IPS-18a (cell line): ENCODE data around the gene NDUFS2.
"Not testable (repeated sequence)": the region's sequence is repeated elsewhere in the genome, so short reads cannot be mapped to it uniquely, and the experiment has no call there.

ENCODE experiments used
- H3K27ac ChIP-seq: one replicate; pipeline ENCODE4 v1.5.1; 2013; ENCODE audit warnings: low read length
- H3K27me3 ChIP-seq: one replicate; pipeline ENCODE4 v1.6.1; 2013; ENCODE audit warnings: mild to moderate bottlenecking, low read length; ENCODE audit not compliant: control insufficient read depth, insufficient read depth
- H3K36me3 ChIP-seq: one replicate; pipeline ENCODE4 v1.6.1; 2013; ENCODE audit warnings: low read depth, low read length; ENCODE audit not compliant: control insufficient read depth
- H3K4me1 ChIP-seq: one replicate; pipeline ENCODE4 v1.6.1; 2013; ENCODE audit warnings: low read depth, low read length; ENCODE audit not compliant: control insufficient read depth
- H3K4me3 ChIP-seq: one replicate; pipeline ENCODE4 v1.5.1; 2013; ENCODE audit warnings: low read length
- H3K9ac ChIP-seq: one replicate; pipeline ENCODE4 v1.6.1; 2013; ENCODE audit warnings: mild to moderate bottlenecking, low read length, moderate library complexity
- H3K9me3 ChIP-seq: one replicate; pipeline ENCODE4 v1.6.1; 2013; ENCODE audit warnings: low read depth, low read length; ENCODE audit not compliant: control insufficient read depth

NDUFS2 gene

GRCh38 chr1:161215076-161215475 is 12.9 kb downstream of the NDUFS2 start, which contains the start of gene FCER1G:
TSS of gene FCER1G (plus strand) at chr1:161215295. CDS start at chr1:161215322, 27 bp downstream.
- Histone ChIP-seq H3K27ac (no peak within 1 kb of the TSS), H3K36me3 (peaks cover 47% of the 10 kb centered on the region), H3K27me3 (no peaks in the 10 kb centered on the region), H3K9me3 (no peaks in the 10 kb centered on the region), H3K9ac (no peak within 1 kb of the TSS), H3K4me1 (peaks cover 14% of the 10 kb centered on the region), H3K4me3 (no peak within 1 kb of the TSS)

DNA sequence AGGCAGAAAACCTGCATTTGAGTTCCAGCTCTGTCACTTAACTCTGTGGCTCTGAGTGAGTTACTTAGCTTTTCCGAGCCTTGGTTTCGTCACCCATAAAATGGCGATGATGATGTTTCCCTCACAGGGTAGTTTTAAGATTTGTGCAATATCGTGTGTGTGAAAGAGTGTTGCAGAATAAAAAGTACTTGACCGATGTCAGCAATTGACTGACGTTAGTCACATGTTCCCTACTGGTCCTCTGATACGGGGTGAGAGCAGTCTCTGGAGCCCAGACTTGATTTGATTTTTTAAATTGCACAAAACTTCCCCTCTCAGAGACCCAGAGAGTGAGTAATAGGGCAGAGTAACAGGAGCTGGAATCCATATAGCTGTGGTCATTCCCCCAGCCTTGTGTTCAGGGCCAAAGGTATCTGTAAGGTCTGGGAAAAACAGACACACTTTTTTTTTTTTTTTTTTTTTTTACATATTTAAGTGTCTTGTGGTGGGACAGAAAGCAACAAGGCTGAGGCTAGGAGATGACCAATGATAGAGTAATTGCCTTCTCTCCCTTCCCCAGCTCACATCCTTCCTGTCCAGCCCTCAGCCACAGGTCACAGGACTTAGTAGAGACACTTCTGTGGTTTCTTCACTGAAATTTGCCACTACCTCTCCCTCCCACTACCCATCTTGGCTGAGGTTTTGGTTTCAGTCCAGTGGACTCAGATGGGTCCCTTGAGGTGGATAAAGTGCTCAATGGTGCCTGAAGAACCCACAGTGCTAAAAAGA is 15.0 kb downstream of the NDUFS2 start:
- H3K4me1 ChIP-seq, result peaks cover 13% of the 10 kb centered on the region
- H3K36me3 ChIP-seq, result peaks cover 28% of the 10 kb centered on the region
- no peak overlapping the region for H3K27ac ChIP-seq
- no peaks in the 10 kb centered on the region for H3K27me3 ChIP-seq
- H3K9ac ChIP-seq, result no peak overlapping the region
- no peak overlapping the region for H3K4me3 ChIP-seq
- H3K9me3 ChIP-seq, result no peaks in the 10 kb centered on the region

- Histone ChIP-seq H3K4me1 (peaks cover 13% of the 10 kb centered on the region), H3K4me3 (no peak overlapping the region), H3K9me3 (no peaks in the 10 kb centered on the region), H3K27me3 (no peaks in the 10 kb centered on the region), H3K36me3 (peaks cover 21% of the 10 kb centered on the region), H3K9ac (no peak overlapping the region), H3K27ac (no peak overlapping the region)
Measured at GRCh38 chr1:161217831-161218230, 15.7 kb downstream of the NDUFS2 start.

DNA sequence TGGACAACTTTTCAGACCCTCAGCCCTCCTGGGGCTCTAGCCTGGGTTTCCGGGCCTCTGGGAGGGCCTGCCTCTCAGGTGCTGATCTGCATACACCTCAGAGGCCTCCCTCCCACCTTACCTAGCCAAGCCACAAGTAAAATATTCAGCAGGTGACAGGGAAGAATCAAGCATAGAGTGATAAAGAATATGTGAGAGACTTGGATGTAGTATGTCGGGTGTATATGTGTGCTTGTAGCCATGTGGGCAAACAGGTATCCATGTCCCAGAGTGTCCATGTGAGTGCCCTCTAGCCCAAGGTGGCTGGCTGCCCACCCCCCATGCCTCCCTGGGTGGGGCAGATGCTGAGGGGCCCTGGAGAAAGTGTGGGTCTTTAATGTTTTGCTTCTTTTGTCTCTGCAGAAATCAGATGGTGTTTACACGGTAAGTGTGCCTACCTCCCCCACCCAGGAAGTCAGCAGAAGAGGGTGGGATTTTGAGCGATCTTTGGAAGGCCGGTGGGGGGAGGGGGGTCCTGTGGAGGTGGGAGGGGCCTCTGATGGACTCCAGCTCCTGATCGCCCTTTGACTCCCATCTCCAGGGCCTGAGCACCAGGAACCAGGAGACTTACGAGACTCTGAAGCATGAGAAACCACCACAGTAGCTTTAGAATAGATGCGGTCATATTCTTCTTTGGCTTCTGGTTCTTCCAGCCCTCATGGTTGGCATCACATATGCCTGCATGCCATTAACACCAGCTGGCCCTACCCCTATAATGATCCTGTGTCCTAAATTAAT is 16.3 kb downstream of the NDUFS2 start:
- Histone ChIP-seq H3K9ac (no peak overlapping the region), H3K36me3 (peaks cover 14% of the 10 kb centered on the region), H3K4me3 (no peak overlapping the region), H3K4me1 (peaks cover 13% of the 10 kb centered on the region), H3K9me3 (no peaks in the 10 kb centered on the region), H3K27me3 (no peaks in the 10 kb centered on the region), H3K27ac (no peak overlapping the region)

GRCh38 chr1:161219078-161219892 is 17.1 kb downstream of the NDUFS2 start:
- Histone ChIP-seq H3K9ac (no peak overlapping the region), H3K36me3 (peaks cover 6% of the 10 kb centered on the region), H3K27ac (no peak overlapping the region), H3K4me3 (no peak overlapping the region), H3K27me3 (no peaks in the 10 kb centered on the region), H3K9me3 (no peaks in the 10 kb centered on the region), H3K4me1 (peaks cover 13% of the 10 kb centered on the region)

- H3K36me3 ChIP-seq, result peaks cover 2% of the 10 kb centered on the region
- no peaks in the 10 kb centered on the region for H3K27me3 ChIP-seq
- H3K4me3 ChIP-seq, result no peak overlapping the region
- peaks cover 13% of the 10 kb centered on the region for H3K4me1 ChIP-seq
- H3K27ac ChIP-seq, result no peak overlapping the region
- no peak overlapping the region for H3K9ac ChIP-seq
- H3K9me3 ChIP-seq, result no peaks in the 10 kb centered on the region
Measured at GRCh38 chr1:161220002-161220401, 17.8 kb downstream of the NDUFS2 start.

- no peak overlapping the region for H3K4me3 ChIP-seq
- H3K4me1 ChIP-seq, result peaks cover 21% of the 10 kb centered on the region
- H3K9ac ChIP-seq, result no peak overlapping the region
- H3K36me3 ChIP-seq, result no peaks in the 10 kb centered on the region
- H3K27me3 ChIP-seq, result no peaks in the 10 kb centered on the region
- no peak overlapping the region for H3K27ac ChIP-seq
- no peaks in the 10 kb centered on the region for H3K9me3 ChIP-seq
Measured at GRCh38 chr1:161222175-161223019, 20.2 kb downstream of the NDUFS2 start.

DNA sequence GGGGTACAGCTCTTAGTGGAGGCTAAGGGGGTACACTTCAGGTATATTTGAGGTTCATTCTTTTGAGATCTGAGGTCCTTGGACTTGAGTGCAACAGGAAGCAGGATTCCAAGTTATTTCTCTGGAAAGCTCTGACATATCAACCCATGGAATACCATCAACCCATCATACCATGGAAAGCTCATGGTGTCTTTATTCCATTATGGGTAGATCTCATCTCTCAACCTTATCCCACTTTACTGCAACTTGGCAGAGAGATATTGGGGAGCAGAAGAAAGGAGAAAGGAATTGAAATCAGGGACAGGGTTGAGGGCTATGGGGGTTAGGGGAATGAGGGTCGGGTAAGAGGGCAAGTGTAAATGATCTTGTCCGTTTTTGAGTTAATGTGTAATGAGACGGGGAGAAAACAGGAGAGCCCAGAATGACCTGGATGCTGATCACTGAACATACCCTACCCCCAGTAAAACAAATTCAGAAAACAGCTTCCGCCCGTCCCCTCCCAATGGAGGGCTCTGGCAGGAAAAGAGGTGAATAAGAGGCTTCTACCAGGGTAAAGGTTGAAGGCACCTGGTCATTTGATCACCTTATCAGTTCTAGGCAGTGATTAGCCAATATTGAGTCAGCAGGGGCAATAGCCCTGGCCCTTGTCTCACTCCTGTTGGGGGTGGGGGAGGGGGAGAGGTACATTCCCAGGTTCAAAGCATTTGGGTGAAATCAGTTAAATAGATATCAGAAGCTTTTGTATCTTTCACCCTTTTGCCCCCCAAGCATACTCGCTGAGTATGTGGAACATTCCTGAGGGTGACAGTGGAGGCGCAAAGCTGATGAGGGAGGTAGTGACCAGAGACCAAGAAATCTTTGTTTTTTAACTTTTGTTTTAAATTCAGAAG is 21.9 kb downstream of the NDUFS2 start:
- Histone ChIP-seq H3K27ac (no peak overlapping the region), H3K4me3 (no peak overlapping the region), H3K27me3 (no peaks in the 10 kb centered on the region), H3K4me1 (peaks cover 8% of the 10 kb centered on the region), H3K9me3 (no peaks in the 10 kb centered on the region), H3K36me3 (peaks cover 10% of the 10 kb centered on the region), H3K9ac (no peak overlapping the region)

GRCh38 chr1:161224695-161225087 is 22.5 kb downstream of the NDUFS2 start:
- not testable (repeated sequence) for H3K4me1 ChIP-seq, H3K27ac ChIP-seq, H3K27me3 ChIP-seq, H3K9me3 ChIP-seq, H3K9ac ChIP-seq, H3K4me3 ChIP-seq
- peaks cover 13% of the 10 kb centered on the region for H3K36me3 ChIP-seq

GRCh38 chr1:161225178-161225533 is 23.0 kb downstream of the NDUFS2 start:
- Histone ChIP-seq H3K27me3 (no peaks in the 10 kb centered on the region), H3K27ac (no peak overlapping the region), H3K36me3 (peaks cover 13% of the 10 kb centered on the region), H3K4me3 (peak overlapping the region; percentile 11), H3K9ac (no peak overlapping the region), H3K4me1 (peaks cover 8% of the 10 kb centered on the region), H3K9me3 (no peaks in the 10 kb centered on the region)
